GM12864 (cell line): ENCODE results near the gene KRT7.

Source experiments
- DNase-seq: peaks from one replicate; pipeline ENCODE4 v3.0.0-alpha.2; 2011; ENCODE audit warnings: low read depth
- H3K4me3 ChIP-seq: 2 replicates; pipeline ENCODE4 v1.5.1; 2011; ENCODE audit warnings: mild to moderate bottlenecking, low read depth, low read length, control low read depth
- CTCF ChIP-seq: IDR thresholded peaks from 2 replicates; pipeline ENCODE4 v1.5.1; 2011; ENCODE audit warnings: low read depth, mild to moderate bottlenecking, moderate library complexity, low read length, control low read depth, inconsistent platforms; ENCODE audit errors: missing control alignments

Gene KRT7

GRCh38 chr12:52204095-52204930 is 28.7 kb upstream of the KRT7 start:
- no peak overlapping the region for H3K4me3 ChIP-seq
- DNase-seq: no peak
- TF ChIP-seq CTCF: no peak

- no peak overlapping the region for H3K4me3 ChIP-seq
- no peak for TF ChIP-seq CTCF
- DNase-seq: no peak
These were observed 28.0 kb upstream of the KRT7 start for GRCh38 chr12:52204931-52205505.

GRCh38 chr12:52205612-52206303 is 27.3 kb upstream of the KRT7 start:
- H3K4me3 ChIP-seq: no peak overlapping the region
- TF ChIP-seq CTCF: no peak
- DNase-seq: no peak

GRCh38 chr12:52206304-52207040 is 26.6 kb upstream of the KRT7 start:
- DNase-seq: no peak
- no peak overlapping the region for H3K4me3 ChIP-seq
- TF ChIP-seq CTCF: no peak

- no peak for DNase-seq
- no peak overlapping the region for H3K4me3 ChIP-seq
- TF ChIP-seq CTCF: no peak
These were observed 25.9 kb upstream of the KRT7 start for GRCh38 chr12:52207106-52207505.

GRCh38 chr12:52207895-52208294 is 25.1 kb upstream of the KRT7 start:
- no peak overlapping the region for H3K4me3 ChIP-seq
- DNase-seq: no peak
- TF ChIP-seq CTCF: no peak
